ENCODE measurements around the gene PLEKHM3. TPM values are rescaled to one million over a fixed set of nuclear protein-coding genes. Genes with fewer than 3 reads are reported as not detected.

The PLEKHM3 gene
- total RNA-seq, 4 donors from 2014 or later: 19.1 to 26.5 (median 24.0) TPM

DNA sequence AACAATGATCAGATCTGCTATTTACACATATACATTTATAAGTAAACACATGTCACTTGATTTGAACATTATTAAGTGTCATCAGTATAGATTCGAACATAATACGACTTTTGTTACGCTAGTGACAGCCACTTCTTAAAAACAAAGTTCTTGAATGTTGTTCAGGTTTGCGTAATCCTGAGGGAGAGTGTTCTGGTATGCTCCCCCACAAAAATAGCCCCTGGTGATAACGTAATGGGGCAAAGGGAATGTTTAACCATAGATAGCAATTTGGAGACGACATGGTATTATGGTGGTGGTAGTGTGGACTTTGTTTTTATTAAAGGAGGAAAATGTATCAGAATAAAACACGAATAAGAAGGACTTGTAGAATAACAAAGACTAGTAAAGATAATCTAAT is 90.6 kb downstream of the PLEKHM3 start:
- in situ Hi-C loops (cut with MboI; ENCODE audit: low pct_ligation_motif_present in 1 of 4, low pct_unique_long_range_greater_than_20kb in 1 of 4, low sequenced_read_pairs in 3 of 4): no loop called here

DNA sequence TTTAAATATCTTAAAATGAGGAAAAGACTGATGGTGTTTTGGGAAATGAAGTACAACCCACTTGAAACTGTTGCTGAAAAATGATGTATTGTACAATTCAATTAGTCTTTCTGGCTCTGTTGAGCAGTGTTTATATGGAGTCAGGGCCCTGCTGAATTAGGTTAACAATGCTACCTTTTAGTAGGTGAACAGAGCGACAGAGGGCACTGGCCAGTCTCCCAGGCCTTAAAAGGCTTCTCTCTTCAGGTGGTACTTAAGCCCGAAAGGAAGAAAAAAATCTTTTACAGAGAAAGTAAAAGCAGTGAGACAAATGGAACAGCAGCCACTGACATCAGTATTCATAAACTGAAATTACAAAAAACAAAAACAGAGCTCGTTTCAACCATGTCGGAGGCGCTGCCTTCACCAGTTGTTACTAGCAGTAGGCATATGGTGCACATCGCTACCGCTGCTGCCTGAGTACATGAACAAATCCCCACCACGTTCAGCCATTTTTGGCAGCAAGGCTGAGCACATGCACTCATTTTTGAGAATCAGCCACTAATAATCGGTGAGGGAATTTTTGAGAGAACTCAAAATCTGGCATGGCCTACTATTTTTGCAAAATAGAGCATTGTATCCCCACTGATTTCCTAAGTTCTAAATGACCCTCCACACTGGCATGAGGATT is 91.8 kb downstream of the PLEKHM3 start:
- TF ChIP-seq POLR2A (IDR thresholded peaks at IDR 0.05): no peak
- TF ChIP-seq, protein P1, sequence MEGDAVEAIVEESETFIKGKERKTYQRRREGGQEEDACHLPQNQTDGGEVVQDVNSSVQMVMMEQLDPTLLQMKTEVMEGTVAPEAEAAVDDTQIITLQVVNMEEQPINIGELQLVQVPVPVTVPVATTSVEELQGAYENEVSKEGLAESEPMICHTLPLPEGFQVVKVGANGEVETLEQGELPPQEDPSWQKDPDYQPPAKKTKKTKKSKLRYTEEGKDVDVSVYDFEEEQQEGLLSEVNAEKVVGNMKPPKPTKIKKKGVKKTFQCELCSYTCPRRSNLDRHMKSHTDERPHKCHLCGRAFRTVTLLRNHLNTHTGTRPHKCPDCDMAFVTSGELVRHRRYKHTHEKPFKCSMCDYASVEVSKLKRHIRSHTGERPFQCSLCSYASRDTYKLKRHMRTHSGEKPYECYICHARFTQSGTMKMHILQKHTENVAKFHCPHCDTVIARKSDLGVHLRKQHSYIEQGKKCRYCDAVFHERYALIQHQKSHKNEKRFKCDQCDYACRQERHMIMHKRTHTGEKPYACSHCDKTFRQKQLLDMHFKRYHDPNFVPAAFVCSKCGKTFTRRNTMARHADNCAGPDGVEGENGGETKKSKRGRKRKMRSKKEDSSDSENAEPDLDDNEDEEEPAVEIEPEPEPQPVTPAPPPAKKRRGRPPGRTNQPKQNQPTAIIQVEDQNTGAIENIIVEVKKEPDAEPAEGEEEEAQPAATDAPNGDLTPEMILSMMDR (IDR thresholded peaks at IDR 0.05): no peak
- no peak for TF ChIP-seq POLR2AphosphoS5 (IDR thresholded peaks at IDR 0.05)
- no peak for TF ChIP-seq EP300 (IDR thresholded peaks at IDR 0.05; ENCODE audit: low read depth)
- Histone ChIP-seq H3K4me1 (peaks cover 0 to 57% (median 12%) of the 10 kb centered on the region in 4 donors), H3K27me3 (no peaks in the 10 kb centered on the region), H3K4me3 (no peak overlapping the region), H3K36me3 (no peaks in the 10 kb centered on the region), H3K9me3 (no peaks in the 10 kb centered on the region), H3K27ac (no peak overlapping the region)
- intact Hi-C loops (cut with DNase I; ENCODE audit: low total_unique reads): no loop called here
- no peak for DNase-seq
- WGBS, 2 donors (ENCODE audit: low coverage in 1 of 2): 90 to 95% methylated on average over 7 to 9 of the region's 9 CpGs
- in situ Hi-C loops (cut with MboI; ENCODE audit: low pct_ligation_motif_present in 1 of 4, low pct_unique_long_range_greater_than_20kb in 1 of 4, low sequenced_read_pairs in 3 of 4): no loop called here

More for the DNA sequence above, 90.6 kb downstream of the PLEKHM3 start:
- no peaks in the 10 kb centered on the region for H3K36me3 ChIP-seq
- 88% methylated on average over 7 of the region's 7 CpGs for WGBS, 2 donors (ENCODE audit: low coverage in 1 of 2)
- no peak for TF ChIP-seq EP300 (IDR thresholded peaks at IDR 0.05; ENCODE audit: low read depth)
- TF ChIP-seq, protein P1 (IDR thresholded peaks at IDR 0.05): no peak
- no peak for TF ChIP-seq POLR2AphosphoS5 (IDR thresholded peaks at IDR 0.05)
- no peak for TF ChIP-seq POLR2A (IDR thresholded peaks at IDR 0.05)
- H3K4me1 ChIP-seq: peaks cover 0 to 55% (median 16%) of the 10 kb centered on the region in 4 donors
- no peaks in the 10 kb centered on the region for H3K9me3 ChIP-seq
- no peaks in the 10 kb centered on the region for H3K27me3 ChIP-seq
- intact Hi-C loops (cut with DNase I; ENCODE audit: low total_unique reads): no loop called here
- H3K27ac ChIP-seq: no peak overlapping the region
- H3K4me3 ChIP-seq: no peak overlapping the region
- no peak for DNase-seq

DNA sequence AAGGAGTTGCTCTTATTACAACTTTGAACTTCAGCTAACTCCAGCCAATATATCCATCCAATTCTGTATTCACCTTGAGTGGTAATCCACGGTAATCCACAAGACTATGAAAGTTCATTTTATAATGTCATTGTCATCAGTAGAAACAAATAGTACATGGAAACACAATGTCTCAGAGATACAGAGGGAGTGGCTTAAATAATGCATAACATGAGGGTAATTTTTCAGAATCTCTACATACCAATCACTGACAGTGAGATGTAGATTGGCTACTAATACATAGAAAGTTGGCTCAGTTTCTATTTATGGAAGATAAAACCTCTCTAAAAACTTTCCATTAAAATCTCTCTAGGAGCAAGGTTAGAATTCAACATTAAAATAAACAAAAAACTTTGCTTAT is 93.2 kb downstream of the PLEKHM3 start:
- in situ Hi-C loops (cut with MboI; ENCODE audit: low pct_ligation_motif_present in 1 of 4, low pct_unique_long_range_greater_than_20kb in 1 of 4, low sequenced_read_pairs in 3 of 4) (no loop called here), intact Hi-C loops (cut with DNase I; ENCODE audit: low total_unique reads) (no loop called here)
- peaks cover 0 to 58% (median 18%) of the 10 kb centered on the region in 4 donors for H3K4me1 ChIP-seq
- no peaks in the 10 kb centered on the region for H3K27me3 ChIP-seq
- no peaks in the 10 kb centered on the region for H3K9me3 ChIP-seq
- no peak for DNase-seq
- no peaks in the 10 kb centered on the region for H3K36me3 ChIP-seq
- TF ChIP-seq, protein P1 (IDR thresholded peaks at IDR 0.05): no peak
- WGBS, 2 donors (ENCODE audit: low coverage in 1 of 2): 69 to 72% methylated on average over 1 of the region's 1 CpG
- H3K4me3 ChIP-seq: no peak overlapping the region
- H3K27ac ChIP-seq: no peak overlapping the region

DNA sequence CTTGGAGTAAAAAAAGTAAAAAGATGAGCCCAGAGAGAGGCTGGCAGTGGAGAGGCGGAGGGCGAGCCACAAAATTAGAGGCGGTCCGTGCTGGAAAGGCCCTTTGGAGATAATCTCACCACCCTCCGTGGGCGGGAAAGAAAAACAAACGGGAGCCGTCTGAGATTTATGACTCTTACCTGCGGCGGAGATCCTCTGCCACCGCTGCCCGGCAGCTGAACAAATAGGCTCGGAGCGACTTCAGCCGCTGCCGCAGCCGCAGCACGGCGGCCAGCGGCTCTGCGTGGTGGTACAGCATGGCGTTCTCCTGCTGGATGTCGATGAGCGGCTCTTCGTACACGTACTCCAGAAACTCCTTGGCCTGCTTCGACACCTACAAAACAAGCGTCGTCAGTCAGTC is 94.6 kb downstream of the PLEKHM3 start:
- no peaks in the 10 kb centered on the region for H3K27me3 ChIP-seq
- H3K4me1 ChIP-seq: peaks cover 5 to 61% (median 22%) of the 10 kb centered on the region in 4 donors
- H3K27ac ChIP-seq: peak overlapping the region; percentile 71 to 86 (median 76)
- H3K9me3 ChIP-seq: no peaks in the 10 kb centered on the region
- intact Hi-C loops (cut with DNase I; ENCODE audit: low total_unique reads) (no loop called here), in situ Hi-C loops (cut with MboI; ENCODE audit: low pct_ligation_motif_present in 1 of 4, low pct_unique_long_range_greater_than_20kb in 1 of 4, low sequenced_read_pairs in 3 of 4) (no loop called here)
- 60 to 77% methylated on average over 18 to 29 of the region's 29 CpGs for WGBS, 2 donors (ENCODE audit: low coverage in 1 of 2)
- DNase-seq: peak; percentile 73
- H3K36me3 ChIP-seq: no peaks in the 10 kb centered on the region
- TF ChIP-seq POLR2AphosphoS5 (IDR thresholded peaks at IDR 0.05): peak in 2 of 3 donors; percentile 49 to 53
- TF ChIP-seq POLR2A (IDR thresholded peaks at IDR 0.05): peak; percentile 29
- no peak for TF ChIP-seq EP300 (IDR thresholded peaks at IDR 0.05; ENCODE audit: low read depth)
- TF ChIP-seq, protein P1 (IDR thresholded peaks at IDR 0.05): peak in 1 of 5 experiments; percentile 27
- H3K4me3 ChIP-seq: peak overlapping the region in 2 of 4 donors; percentile 5 to 34

Measured in transverse colon (tissue), 4 donors.